Stimulated activated CD8-positive, alpha-beta memory T cell treated with anti-CD3 and anti-CD28 coated beads, Interleukin-4, amount 100 ng/mL, for 48 hours (primary cell): ENCODE data around the gene CBFA2T3.

Experiments used
- DNase-seq: peaks from one replicate; pipeline ENCODE4 v3.0.0-alpha.2; 2020

Gene CBFA2T3

DNA sequence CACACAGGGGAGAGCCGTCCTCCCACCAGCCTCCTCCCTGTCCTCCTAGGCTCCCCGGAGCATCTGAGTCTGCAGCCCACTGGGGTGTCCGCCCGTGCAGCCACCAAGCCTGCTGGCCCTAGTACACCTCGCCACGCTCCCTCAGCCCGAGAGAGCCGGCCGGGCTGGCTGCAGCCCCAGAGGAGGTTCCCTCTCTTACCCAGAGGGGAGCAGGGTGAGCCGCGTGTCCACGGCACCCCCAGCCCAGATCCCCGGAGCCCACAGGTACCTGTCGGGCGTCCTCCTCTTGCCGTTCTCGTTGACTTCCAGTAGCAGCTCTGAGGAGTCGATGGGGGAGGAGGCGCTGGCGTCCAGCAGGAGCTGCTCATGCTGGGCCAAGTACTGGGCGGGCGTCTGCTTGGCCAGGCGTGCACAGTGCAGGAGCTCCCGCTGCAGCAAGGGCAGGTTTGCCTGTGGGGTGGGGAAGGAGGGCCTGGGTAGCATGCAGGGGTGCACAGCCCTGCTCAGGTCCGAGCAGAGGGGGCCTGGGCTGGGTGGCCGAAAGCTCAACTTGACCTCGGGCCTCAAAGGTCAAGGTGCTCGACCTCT lies 91.2 kb downstream of the CBFA2T3 start:
- no peak for DNase-seq

DNA sequence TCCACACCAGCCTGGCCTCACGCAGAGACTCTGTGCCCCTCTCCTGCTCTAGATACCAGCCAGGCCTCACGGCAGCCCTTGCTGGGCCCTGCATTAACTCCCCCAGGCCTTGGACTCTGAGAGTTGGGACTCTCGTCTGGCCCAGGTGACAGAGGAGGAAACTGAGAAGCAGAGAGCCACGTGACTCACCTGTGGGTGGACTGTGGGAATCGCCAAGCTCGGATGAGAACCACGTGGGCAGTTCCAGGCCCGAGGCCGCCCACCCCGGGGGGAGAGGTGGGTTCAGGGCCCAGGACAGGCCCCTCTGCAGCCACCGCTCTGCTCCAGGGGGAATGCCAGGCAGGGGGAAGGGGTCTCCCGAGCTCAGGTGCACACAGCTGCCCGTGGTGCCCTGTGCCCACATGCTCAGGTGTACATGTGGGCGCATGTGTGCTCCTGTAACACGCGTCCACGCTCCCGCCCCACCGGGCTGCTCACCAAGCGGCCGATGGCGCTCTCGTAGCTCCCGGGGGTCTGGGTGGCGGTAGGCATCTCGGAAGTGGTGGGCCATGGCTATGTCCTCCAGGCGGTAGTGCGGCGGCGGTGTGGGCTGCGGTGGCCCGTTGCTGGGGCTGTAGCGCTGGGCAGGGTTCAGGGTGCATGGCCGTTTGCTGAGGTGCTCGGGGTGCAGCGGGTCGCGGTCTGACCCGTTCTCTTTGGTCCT lies 92.3 kb downstream of the CBFA2T3 start:
- no peak for DNase-seq

DNA sequence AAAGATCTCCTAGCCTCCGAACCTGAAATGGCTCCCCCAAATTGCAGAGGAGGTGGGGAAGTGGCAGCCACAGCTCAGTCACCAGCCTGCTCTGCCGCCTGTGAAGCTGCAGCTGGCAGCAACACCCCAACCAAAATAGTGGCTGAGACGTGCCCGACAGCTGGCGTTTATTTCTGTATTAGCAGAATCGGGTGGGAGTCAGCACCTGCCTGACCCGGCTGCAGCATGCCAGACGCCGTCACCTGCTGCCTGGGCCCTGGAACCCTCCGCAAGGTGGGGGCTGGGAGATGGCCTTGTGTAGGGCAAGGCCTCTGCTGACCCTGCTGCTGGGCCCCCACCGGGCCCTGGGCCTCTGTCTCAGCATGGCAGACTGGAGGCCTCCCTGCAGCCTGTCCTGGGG lies 93.1 kb downstream of the CBFA2T3 start:
- no peak for DNase-seq

DNA sequence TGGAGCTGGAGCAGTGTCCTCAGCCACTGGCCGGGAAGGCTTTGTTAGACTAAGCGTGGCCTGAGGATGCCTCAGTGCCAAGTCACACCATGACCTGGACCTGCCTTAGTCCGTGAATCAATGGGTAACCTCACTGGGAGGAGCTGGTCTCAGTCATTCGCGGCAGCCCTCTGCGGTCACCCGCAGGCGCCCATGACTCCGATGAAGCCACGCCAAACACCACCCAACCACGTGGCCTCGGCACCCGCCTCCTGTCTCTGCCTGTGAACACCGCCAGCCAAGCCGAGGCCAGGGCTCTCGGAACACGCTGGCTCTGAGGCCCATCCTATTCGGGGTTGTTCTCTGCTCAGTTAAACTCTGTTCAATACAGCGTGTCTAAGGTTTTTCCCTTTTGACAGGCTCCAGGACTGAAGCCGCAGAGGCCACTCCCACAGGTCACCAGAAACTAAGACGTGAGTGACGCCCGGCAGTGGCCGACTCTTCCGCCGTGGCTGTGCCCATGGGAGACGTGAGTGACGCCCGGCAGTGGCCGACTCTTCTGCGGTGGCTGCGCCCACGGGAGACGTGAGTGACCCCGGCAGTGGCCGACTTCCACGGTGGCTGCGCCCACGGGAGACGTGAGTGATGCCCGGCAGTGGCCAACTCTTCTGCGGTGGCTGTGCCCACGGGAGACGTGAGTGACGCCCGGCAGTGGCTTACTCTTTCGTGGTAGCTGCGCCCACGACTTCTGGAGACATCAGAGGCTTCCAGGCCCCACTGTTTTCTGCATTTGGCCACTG lies 93.7 kb downstream of the CBFA2T3 start:
- DNase-seq = no peak

DNA sequence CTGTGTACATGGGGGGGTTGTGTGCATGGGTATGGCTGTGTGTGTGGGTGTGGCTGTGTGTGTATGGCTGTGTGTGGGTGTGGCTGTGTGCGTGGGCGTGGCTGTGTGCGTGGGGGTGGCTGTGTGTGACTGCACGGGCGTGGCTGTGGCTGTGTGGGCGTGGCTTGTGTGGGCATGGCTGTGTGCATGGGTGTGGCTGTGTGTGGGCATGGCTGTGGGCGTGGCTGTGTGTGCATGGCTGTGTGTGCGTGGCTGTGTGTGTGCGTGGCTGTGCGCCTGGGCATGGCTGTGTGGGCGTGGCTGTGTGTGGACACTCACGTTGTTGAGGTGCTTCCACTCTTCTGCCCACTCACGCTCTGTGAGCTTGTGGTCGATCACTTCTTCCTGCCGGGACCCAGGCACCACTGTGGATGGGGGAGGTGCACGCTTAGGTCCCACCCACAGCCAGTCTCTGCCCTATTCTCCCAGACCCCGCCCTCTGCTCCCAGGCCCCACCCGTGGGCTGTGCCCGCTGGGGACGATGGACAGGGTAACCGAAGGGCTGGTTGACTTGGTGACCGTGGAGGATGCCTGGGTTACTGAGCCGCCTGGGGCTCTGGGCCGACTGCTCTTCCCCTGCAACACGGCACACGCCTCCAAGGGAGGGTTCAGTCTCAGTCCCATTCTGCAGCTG lies 94.5 kb downstream of the CBFA2T3 start:
- no peak for DNase-seq

DNA sequence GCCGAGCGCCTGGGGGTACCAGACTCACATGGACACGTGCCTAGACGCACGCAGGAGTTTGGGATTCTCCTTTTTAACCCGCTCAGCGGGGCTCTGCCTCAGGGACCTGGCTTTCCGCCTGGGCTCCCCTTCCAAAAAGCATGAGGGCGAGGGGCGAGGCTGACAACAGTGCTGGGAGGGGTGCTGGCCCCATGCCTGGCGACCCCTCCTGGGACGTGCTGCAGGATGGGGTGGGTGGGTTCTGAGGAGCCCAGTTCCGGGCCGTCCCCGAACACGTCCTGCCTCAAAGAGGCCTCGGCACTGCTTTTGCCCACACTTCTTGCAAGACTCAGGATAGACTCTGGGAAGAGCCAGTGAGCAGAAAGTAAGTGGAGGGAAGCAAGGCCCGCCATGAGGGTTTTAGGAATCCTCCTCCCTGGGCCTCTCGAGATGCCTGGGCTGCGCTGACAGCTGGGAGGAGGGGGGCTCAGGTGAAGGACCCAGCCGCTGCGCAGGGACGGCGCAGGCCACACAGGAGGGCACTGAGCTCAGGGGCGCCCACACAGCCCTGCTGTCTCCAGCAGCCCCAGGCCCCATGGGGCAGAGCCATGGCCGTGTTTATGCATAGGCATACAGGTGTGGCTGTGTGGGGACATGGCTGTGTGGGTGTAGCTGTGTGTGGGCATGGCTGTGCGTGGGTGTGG lies 95.2 kb downstream of the CBFA2T3 start:
- no peak for DNase-seq

DNA sequence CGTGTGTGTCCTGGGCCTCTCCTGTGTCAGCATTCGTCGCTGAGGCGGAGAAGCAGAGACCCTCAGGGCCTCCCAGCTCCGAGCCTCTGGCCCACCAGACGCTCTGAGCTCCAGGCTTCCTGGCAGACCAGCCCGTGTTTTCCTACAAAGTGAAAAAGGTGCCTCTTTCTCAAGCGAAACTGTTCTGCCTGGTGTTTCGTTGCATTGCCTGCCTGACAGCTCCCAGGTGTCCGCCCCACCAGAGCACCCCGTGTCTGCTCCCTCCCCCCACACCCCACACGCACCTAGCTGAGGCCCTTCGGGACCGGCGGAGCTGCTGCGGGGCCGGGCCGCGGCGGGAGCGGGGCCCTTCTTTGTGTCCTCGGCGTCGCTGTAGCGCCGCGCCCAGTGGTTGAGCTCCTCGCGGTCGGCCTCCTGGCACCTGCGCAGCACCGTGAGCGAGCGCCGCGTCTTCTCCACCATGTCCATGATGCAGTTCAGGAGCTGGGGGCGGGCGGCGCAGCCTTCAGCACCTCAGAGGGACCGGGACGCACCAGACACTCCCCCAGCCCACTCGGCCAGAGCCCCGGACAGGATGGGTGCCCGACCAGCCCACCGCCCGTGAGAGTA lies 95.9 kb downstream of the CBFA2T3 start:
- no peak for DNase-seq

DNA sequence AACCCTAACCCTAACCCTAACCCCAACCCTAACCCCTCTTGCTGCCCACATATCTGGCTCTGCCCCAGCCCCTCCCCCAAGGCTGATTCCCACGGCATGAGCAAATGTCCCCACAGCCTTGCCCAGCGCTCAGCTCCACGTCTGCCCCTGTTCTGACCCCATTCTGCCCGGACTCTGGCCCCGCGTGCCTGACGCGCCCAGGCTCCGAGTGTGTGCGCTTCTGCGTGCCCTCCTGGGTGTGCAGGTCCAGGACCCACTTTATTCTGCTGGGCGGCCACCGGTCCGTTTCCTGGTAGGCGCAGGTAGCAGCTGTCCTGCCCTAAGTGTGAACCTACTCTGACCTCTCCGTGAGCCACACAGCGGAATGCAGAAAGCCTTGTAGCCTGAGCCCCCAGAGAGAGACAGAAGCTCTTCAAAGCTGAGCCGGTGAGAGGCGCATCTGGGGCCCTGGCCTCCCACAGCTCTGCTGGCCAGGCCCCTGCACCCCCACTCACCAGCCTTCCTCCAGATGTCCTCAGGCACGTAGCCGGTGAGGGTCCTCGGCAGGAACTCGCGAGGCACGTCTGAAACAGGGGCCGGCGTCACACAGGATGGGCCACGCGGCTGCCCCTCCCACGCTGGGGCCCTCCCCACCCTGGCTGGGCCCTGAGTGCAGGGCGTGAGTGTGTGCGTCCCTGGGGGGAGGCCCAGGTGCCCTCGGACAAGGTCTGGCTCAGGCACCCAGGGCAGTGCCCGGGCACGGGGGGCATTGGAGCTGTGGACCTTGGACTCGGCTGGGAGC lies 96.6 kb downstream of the CBFA2T3 start:
- DNase-seq = no peak

DNA sequence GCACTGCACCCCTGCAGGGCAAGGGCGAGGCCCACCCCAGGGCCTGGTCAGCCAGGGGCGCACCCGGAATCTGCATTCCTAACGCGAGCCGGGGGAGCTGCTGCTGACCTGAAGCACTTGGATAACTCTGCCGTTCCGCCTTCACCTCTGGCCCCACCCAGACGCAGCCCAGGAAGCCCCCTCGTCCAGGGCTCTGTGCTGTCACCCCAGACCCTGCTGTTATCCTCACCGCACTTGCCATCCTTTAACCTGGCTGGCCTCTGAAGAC lies 97.3 kb downstream of the CBFA2T3 start:
- no peak for DNase-seq

DNA sequence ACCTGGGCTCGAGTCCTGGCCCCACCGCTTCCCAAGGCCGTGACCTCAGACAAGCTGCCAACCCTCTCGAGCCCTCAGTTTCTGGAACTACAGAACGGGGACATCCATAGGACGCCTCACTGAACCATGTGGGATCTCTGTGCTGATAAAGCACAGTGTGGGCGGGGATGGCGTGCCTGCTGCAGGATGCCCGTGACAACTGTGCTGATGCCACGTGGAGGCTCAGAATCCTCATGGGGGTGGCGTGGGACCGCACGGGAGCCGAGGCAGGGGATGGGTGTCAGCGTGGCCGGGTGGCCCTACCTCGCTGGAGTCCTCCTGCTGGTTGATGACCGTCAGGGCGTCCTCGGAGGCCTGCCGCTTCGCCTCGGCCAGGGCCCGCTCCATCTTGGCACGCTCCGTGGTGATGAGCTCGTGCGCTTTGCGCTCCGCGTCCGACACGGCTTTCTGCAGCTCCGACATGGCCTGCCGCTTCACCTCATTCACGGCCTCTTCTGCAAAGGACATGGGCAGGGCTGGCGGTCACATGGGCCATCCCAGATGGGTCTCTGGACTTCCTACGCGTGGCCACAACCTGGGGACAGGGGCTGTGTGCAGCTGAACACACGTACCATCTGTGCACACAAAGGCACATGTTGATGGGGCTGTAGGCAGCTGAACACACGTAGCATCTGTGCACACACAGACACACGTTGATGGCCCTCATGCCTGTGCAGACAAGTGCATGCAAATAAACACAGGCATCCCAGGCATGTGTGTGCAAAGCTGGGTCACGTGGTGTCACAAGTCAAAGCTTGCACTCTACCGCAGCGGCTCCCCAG lies 97.8 kb downstream of the CBFA2T3 start:
- DNase-seq = no peak

DNA sequence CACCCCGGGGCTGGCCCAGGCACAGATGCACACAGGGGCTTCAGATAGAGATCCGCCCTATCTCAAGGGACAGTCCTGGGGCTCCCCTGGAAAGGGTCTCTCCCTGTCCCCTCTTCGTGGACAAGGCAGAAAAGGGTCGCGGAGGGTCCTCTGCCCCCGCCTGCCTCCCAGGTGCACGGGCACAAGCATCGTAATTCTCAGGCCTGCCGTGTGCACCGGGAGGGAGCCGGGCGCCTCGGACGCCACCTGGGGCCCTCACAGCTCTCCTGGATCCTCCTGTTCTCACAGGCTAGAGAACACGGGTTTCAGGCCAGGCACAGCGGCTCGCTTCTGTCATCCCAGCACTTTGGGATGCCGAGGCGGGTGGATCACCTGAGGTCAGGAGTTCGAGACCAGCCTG lies 98.7 kb downstream of the CBFA2T3 start:
- no peak for DNase-seq

DNA sequence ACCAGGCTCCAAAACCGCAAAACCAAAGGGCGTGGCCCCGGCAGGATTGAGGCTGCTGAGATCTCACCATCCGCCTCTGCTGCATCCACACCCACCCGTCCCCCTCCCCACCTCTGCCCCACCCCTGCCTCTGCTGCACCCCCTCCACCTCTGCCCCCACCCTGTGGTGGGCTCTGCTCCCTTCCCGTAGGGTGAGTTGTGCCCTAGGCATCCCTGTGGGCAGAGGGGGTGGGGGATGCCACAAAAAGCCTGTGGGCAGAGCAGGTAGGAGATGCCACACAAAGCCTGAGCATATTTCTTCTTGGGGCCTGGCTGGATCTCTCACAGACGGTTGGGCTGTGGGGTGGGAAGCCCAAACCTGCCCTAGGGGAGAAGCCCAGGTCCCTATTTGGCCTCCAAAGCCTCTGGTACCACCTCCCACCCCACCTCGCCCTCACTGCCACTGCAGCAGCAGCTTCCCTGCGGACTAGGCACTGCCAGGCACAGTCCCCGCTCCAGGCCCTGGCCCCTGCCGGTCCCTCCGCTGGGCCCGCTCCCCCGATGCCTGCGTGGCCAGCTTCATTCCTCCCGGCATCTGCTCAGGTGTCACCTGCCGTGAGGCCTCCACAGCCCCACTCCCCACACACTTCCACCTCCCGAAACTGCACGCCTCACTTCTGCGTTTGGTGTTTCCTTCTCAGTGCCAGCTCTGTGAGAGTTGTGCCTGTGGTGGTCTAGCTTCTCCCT lies 99.3 kb downstream of the CBFA2T3 start:
- DNase-seq = no peak

DNA sequence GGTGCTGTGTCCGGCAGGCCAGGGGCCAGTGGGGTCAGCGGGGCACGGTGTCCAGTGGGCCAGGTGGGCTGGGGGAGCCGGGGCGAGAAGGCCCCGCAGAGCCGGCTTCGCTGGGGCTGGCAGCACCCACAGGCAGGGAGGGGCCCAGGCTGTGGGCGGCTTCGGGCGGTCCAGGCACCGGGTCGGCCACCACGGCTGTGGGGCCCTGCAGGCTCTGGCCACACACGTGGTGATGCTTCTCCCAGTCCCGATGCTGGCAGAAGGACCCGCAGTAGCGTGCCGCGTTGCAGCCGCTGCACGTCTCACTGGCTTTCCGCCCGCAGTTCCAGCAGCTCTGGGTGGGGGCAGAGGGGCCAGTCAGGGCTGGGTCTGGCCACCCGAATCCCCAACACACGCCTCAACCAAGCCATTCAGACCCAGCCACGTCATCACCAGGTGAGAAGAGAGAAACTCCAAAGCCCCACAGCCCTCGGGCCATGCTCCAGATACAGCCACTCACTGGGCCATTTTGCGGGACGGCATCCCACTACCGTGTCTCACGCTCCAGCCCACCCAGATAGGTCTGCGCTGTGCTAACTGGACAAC lies 100.0 kb downstream of the CBFA2T3 start:
- no peak for DNase-seq

DNA sequence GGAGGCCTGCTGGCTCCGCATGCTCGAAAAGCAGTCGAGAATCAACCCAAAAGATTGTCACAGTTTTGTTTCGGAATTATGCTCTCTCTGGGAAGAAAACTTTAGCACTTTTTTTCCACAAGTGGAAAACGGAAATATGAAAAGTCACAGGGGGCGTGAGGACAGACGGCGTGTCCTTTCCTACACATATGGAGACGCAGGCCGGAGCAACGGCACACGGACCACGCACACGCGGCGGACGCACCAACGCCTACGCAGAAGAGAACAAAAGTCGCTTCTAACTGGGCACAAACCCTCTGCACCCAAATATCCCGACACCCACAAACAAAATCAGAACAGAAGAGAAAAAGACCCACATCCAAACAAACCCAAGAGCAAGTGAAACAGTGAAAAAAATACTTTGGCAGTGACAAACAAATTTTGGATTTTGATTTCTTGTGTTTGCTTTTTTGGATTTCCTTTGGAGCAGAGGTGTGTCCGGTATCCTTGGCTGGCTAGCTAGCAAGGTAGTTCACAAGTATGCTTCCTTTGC lies 101.2 kb downstream of the CBFA2T3 start:
- DNase-seq = no peak

DNA sequence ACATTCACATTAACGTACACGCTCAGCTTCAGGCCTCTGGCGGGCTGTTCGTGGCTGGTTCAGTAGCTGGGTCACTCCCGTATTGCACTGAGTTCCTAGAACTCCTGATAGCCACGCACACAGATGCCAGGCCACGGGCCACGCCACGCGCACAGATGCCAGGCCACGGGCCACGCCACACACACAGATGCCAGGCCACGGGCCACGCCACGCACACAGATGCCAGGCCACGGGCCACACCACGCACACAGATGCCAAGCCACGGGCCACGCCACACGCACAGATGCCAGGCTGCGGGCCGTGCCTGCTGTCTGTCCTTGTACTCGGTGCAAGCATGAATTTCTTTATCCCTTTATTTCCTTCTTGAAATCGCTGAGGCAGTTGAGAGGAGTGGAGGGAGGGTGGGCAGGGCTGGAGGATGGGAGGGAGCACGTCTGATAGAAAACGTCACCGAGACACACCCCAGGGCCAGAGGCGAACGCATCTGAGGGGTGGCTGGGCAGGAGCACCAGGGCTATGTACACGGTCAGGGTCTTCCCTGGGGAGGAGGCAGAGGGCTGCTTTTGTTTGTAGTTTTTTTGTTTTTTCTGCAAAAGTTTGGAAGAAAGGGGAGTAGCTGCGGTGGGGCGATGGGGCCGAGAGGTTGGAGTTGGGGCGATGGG lies 101.9 kb downstream of the CBFA2T3 start:
- no peak for DNase-seq

DNA sequence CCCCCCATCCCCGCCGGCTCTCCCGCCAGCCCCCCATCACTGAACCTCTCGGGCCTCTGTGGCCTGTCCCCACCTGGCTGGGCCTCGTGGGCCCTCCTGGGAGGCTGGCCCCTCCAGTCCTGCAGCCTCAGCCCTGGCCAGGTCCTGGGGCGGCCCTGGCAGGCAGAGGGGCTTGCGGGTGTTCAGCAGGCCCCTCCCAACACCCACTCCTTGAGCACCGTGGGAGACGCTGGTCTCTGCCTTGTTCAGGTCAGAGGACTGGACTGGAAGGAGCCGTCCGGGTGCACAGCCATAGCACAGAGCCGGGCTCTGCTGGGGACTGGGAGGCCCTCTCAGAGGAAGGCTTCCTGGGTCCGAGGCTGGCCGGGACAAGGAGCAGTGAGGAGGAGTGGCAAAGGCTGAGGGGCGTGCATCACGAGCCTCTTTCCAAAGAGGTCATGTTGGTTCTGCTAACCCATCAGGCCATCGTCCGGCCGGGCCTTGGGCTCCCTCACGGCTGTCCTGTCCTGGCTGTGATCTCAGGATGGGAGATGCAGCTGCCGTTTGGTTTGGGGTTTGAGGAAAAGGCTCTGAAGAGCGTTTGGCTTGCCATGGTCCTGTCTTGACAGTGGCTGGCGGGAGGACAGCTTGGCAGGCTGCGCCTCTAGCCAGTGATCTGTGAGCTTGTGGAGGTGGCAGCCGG lies 104.2 kb downstream of the CBFA2T3 start:
- DNase-seq = no peak

DNA sequence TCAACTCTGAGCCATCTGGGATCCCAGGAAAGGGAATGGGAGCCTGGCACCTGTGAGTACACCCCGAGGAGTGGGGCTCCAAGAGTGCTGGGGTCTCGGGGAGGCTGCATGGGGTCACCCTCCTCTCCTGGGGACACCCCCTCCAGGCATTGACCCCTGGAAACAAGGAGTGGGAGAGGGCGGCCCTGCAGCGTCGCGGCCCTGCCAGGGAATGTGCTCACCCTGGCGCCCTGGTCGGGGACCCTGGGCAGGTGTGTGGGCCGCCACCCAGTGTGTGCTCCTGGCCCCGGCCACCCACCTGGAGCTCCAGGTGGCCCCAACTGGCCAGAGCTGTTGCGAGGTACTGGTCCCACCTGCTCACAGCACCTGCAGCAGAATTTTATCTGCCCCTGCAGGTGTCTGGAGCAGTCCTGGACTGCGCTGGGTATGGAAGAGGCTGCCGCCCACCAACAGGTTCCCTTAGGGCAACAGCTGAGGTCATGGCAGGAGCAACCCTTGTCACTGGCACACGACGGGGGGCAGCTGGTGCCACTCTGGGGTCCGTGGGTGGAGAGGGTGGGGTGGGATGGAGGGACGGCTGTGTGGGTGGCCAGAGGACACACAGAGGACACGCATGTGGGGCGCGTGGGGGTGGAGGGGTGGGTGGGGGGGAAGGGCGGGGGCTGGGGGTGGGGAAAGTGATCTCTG lies 105.1 kb downstream of the CBFA2T3 start:
- no peak for DNase-seq

DNA sequence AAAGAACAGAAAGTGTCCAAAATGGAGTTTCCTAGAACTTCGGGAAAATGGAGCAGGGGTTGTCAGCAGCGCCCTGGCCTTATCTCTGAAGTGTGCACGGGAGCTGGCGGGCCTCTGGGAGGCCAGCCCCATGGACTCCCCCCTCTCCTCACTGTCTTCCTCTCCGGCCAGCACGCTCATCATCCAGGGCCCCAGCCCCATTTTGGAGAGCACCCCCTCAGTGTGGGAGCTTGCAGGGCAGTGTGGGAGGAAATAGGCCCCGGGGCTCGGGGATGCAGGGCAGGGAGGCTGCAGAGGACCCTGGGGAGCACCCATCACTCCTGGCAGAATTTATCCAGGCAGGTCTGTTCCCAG lies 105.7 kb downstream of the CBFA2T3 start:
- no peak for DNase-seq
